GM13976 (cell line): ENCODE data around the gene ITIH4.

Experiments used
- DNase-seq: peaks from one replicate; pipeline ENCODE4 v3.0.0; 2012; ENCODE audit warnings: low spot score
- CTCF ChIP-seq: IDR thresholded peaks from 2 replicates; pipeline ENCODE4 v1.5.1; 2012; ENCODE audit warnings: borderline replicate concordance, mild to moderate bottlenecking; ENCODE audit not compliant: insufficient read depth; ENCODE audit errors: extremely low read depth, missing control alignments, control extremely low read depth
- in situ Hi-C: fragments of 300-500 bp; cut with MboI; formaldehyde crosslinking; loops from one replicate; pipeline ENCODE4 v1.12.0; 2022; ENCODE audit warnings: low sequenced_read_pairs, mixed read lengths, inconsistent platforms; ENCODE audit not compliant: unreplicated experiment

ITIH4 gene

GRCh38 chr3:52774066-52774713 is 56.3 kb downstream of the ITIH4 start:
- in situ Hi-C loops = no loop called here
- no peak for TF ChIP-seq CTCF
- no peak for DNase-seq

GRCh38 chr3:52773361-52774065 is 57.0 kb downstream of the ITIH4 start:
- in situ Hi-C loops = no loop called here
- no peak for TF ChIP-seq CTCF
- DNase-seq = no peak

GRCh38 chr3:52771702-52772101 is 58.8 kb downstream of the ITIH4 start:
- in situ Hi-C loops = no loop called here
- TF ChIP-seq CTCF = no peak
- no peak for DNase-seq

- in situ Hi-C loops = no loop called here
- no peak for TF ChIP-seq CTCF
- no peak for DNase-seq
Measured at GRCh38 chr3:52771334-52771681, 59.2 kb downstream of the ITIH4 start.

- in situ Hi-C loops = no loop called here
- TF ChIP-seq CTCF = no peak
- DNase-seq = peak; percentile 97
Measured at GRCh38 chr3:52770496-52771333, 59.8 kb downstream of the ITIH4 start, which contains the start of gene NEK4. Gene NEK4, minus strand, starts transcription at chr3:52770940. Its CDS starts 194 bp downstream, at chr3:52770746.

- no peak for DNase-seq
- TF ChIP-seq CTCF = no peak
- in situ Hi-C loops = no loop called here
Measured at GRCh38 chr3:52769786-52770455, 60.6 kb downstream of the ITIH4 start.
